ENCODE measurements around the gene DRICH1.
"Not testable (repeated sequence)": the region's sequence is repeated elsewhere in the genome, so short reads cannot be mapped to it uniquely, and the experiment has no call there.

DRICH1 gene

GRCh38 chr22:23597576-23598268 lies 34.4 kb downstream of the DRICH1 start:
- not testable (repeated sequence) for DNase-seq

- not testable (repeated sequence) for DNase-seq
These were observed 36.2 kb downstream of the DRICH1 start for GRCh38 chr22:23595904-23596303.

- DNase-seq, result no peak
These were observed 40.3 kb downstream of the DRICH1 start for GRCh38 chr22:23591846-23592245.

- peak; percentile 80 for DNase-seq
These were observed 40.8 kb downstream of the DRICH1 start for GRCh38 chr22:23591201-23591791.

GRCh38 chr22:23583836-23584235 lies 48.3 kb downstream of the DRICH1 start:
- DNase-seq, result no peak

- DNase-seq, result no peak
These were observed 49.0 kb downstream of the DRICH1 start for GRCh38 chr22:23583153-23583552.

- DNase-seq, result no peak
These were observed 50.9 kb downstream of the DRICH1 start for GRCh38 chr22:23581260-23581650.

- DNase-seq, result no peak
These were observed 51.4 kb downstream of the DRICH1 start for GRCh38 chr22:23580576-23581259.

GRCh38 chr22:23579870-23580575 lies 52.1 kb downstream of the DRICH1 start, which contains the start of gene IGLL1:
Gene IGLL1 (minus strand): TSS chr22:23580290. CDS start chr22:23580190, 100 bp downstream.
- no peak for DNase-seq

GRCh38 chr22:23579280-23579679 lies 52.8 kb downstream of the DRICH1 start:
- no peak for DNase-seq

- DNase-seq, result no peak
These were observed 53.8 kb downstream of the DRICH1 start for GRCh38 chr22:23578306-23578705.

GRCh38 chr22:23576681-23577080 lies 55.4 kb downstream of the DRICH1 start:
- DNase-seq, result no peak

GRCh38 chr22:23575601-23576000 lies 56.5 kb downstream of the DRICH1 start:
- DNase-seq, result no peak

GRCh38 chr22:23574877-23575276 lies 57.2 kb downstream of the DRICH1 start:
- no peak for DNase-seq

GRCh38 chr22:23574371-23574811 lies 57.7 kb downstream of the DRICH1 start:
- DNase-seq, result no peak

GRCh38 chr22:23573701-23574235 lies 58.4 kb downstream of the DRICH1 start:
- DNase-seq, result not testable (repeated sequence)

- DNase-seq, result not testable (repeated sequence)
These were observed 59.0 kb downstream of the DRICH1 start for GRCh38 chr22:23573106-23573505.

- no peak for DNase-seq
These were observed 60.6 kb downstream of the DRICH1 start for GRCh38 chr22:23571486-23571885.

- DNase-seq, result no peak
These were observed 61.4 kb downstream of the DRICH1 start for GRCh38 chr22:23570681-23571080.

- no peak for DNase-seq
These were observed 62.4 kb downstream of the DRICH1 start for GRCh38 chr22:23569716-23570115.

GRCh38 chr22:23569291-23569690 lies 62.8 kb downstream of the DRICH1 start:
- no peak for DNase-seq

GRCh38 chr22:23566705-23567475 lies 65.2 kb downstream of the DRICH1 start:
- no peak for DNase-seq
